GM12865 (cell line): ENCODE data around the gene TEDC1.

Experiments used
- DNase-seq: peaks from one replicate; pipeline ENCODE4 v3.0.0; 2010; ENCODE audit warnings: low read depth
- H3K4me3 ChIP-seq: 2 replicates; pipeline ENCODE4 v1.5.1; 2011; ENCODE audit warnings: mild to moderate bottlenecking, low read depth, low read length, control low read depth
- CTCF ChIP-seq: IDR thresholded peaks from 2 replicates; pipeline ENCODE4 v1.5.1; 2011; ENCODE audit warnings: low read length, control low read depth, low read depth, inconsistent platforms; ENCODE audit not compliant: insufficient read depth; ENCODE audit errors: missing control alignments

Gene TEDC1

DNA sequence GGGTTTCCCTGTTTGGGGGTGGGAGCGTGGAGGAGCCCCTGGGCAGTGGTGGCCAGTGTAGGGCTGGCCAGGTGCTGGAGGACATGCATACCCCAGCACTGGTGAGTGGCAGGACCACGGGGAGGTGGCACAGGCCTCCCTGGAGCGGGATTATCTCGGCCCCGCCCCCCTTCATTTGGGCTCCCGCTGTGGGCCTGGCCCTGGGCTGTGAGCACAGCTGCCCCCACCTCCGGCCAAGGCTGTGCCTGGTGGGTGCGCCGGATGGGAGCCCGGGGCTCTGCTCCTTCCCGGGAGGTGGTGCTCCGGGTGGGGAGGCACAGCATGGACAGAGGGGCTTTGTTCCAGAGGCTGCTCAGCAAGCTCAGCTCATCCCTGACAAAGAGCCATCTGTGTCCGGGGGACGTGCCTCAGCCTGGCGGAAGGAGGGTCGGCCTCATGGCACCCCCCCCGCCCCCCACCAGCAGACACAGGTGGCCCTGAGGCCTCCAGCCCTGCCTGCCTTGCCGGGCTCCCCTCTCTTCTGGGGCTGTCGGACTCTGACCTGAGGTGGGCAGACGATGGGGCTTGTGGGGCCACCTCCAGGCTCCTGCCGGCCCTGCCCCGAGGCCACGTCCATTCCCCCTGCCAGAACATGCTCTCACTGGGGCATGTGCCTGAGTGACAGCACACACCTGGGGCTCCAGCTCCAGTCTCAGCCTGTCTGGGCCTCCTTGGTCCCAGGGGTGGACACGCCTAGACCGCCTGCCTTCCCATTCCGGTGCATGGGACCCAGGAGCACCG is 8.4 kb downstream of the TEDC1 start:
- DNase-seq = no peak
- TF ChIP-seq CTCF = no peak
- no peak overlapping the region for H3K4me3 ChIP-seq

GRCh38 chr14:105500036-105500725 is 9.1 kb downstream of the TEDC1 start:
- DNase-seq = no peak
- no peak for TF ChIP-seq CTCF
- no peak overlapping the region for H3K4me3 ChIP-seq

- DNase-seq = no peak
- H3K4me3 ChIP-seq = no peak overlapping the region
- TF ChIP-seq CTCF = no peak
Observed at GRCh38 chr14:105500726-105501101, 9.7 kb downstream of the TEDC1 start.

DNA sequence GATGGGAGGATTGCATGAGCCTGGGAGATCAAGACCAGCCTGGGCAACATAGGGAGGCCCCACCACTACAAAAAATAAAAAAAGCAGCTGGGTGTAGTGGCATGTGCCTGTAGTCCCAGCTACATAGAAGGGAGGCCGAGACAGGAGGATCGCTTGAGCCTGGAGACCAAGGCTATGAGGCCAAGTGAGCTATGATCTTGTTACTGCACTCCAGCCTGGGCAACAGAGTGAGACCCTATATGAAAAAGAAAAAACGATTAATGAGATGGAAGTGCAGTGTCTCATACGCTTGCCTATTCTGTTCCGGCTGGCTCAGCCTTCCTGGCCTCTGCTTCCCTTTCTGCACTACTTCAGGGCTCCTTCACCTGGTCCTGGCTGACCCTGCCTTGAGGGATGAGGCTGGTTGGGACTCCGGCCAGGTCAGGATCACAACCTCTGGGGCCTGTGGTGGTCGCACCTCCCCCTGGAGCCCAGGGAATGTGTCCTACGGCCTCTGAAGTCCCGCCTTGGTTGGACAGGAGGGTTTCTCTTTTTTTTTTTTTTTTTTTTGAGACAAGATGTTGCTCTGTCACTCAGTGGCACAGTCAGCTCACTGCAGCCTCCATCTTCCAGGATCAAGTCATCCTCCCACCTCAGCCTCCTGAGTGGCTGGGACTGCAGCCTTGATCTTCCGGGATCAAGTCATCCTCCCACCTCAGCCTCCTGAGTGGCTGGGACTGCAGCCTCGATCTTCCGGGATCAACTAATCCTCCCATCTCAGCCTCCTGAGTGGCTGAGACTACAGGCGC is 10.7 kb downstream of the TEDC1 start:
- no peak for TF ChIP-seq CTCF
- no peak for DNase-seq

GRCh38 chr14:105502446-105503295 is 11.6 kb downstream of the TEDC1 start:
- no peak for DNase-seq
- no peak for TF ChIP-seq CTCF
- H3K4me3 ChIP-seq = no peak overlapping the region

More for the DNA sequence above, 10.7 kb downstream of the TEDC1 start:
- no peak overlapping the region for H3K4me3 ChIP-seq

DNA sequence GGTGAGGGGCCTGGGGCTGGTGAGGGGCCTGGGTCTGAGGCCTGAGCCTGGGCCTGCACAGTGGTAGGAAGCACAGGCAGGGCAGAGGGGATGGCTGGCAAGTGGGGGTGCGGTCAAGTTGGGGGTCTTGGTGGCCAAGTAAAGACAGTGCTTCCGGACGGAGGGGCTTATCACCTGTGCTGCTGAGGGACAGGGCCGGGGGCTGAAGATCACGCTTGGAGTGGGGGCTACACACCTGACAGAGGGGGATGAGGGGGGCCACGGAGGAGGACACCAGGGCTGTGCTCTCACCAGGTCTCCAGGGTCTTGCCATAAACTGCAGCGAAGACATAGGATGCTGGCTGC is 12.2 kb downstream of the TEDC1 start:
- DNase-seq = no peak
- TF ChIP-seq CTCF = no peak
- no peak overlapping the region for H3K4me3 ChIP-seq
